ENCODE data around the gene PHOX2A.

The PHOX2A gene

GRCh38 chr11:72223615-72224563 is 20.1 kb downstream of the PHOX2A start:
- no peak for TF ChIP-seq CTCF (IDR thresholded peaks at IDR 0.05; ENCODE audit: extremely low read depth, insufficient read depth, missing control alignments)
- peak; percentile 74 for DNase-seq (ENCODE audit: low spot score)
- in situ Hi-C loops (cut with MboI; ENCODE audit: low pct_unique_long_range_greater_than_20kb, low sequenced_read_pairs, unreplicated experiment), result no loop called here

- in situ Hi-C loops (cut with MboI; ENCODE audit: low pct_unique_long_range_greater_than_20kb, low sequenced_read_pairs, unreplicated experiment), result no loop called here
- TF ChIP-seq CTCF (IDR thresholded peaks at IDR 0.05; ENCODE audit: extremely low read depth, insufficient read depth, missing control alignments), result peak; percentile 45
- DNase-seq (ENCODE audit: low spot score), result peak; percentile 92
Measured at GRCh38 chr11:72222907-72223614, 20.9 kb downstream of the PHOX2A start.

- TF ChIP-seq CTCF (IDR thresholded peaks at IDR 0.05; ENCODE audit: extremely low read depth, insufficient read depth, missing control alignments), result no peak
- DNase-seq (ENCODE audit: low spot score), result peak; percentile 5
- in situ Hi-C loops (cut with MboI; ENCODE audit: low pct_unique_long_range_greater_than_20kb, low sequenced_read_pairs, unreplicated experiment), result no loop called here
Measured at GRCh38 chr11:72222106-72222891, 21.7 kb downstream of the PHOX2A start.

GRCh38 chr11:72221386-72222075 is 22.4 kb downstream of the PHOX2A start:
- peak; percentile 7 for DNase-seq (ENCODE audit: low spot score)
- no peak for TF ChIP-seq CTCF (IDR thresholded peaks at IDR 0.05; ENCODE audit: extremely low read depth, insufficient read depth, missing control alignments)
- in situ Hi-C loops (cut with MboI; ENCODE audit: low pct_unique_long_range_greater_than_20kb, low sequenced_read_pairs, unreplicated experiment), result no loop called here

GRCh38 chr11:72220696-72221363 is 23.1 kb downstream of the PHOX2A start:
- TF ChIP-seq CTCF (IDR thresholded peaks at IDR 0.05; ENCODE audit: extremely low read depth, insufficient read depth, missing control alignments), result no peak
- no peak for DNase-seq (ENCODE audit: low spot score)
- in situ Hi-C loops (cut with MboI; ENCODE audit: low pct_unique_long_range_greater_than_20kb, low sequenced_read_pairs, unreplicated experiment), result no loop called here

Measured in GM13977 (cell line).